NK-92 treated with Interleukin-12 subunit alpha and Interleukin-12 subunit beta, amount 100 ng/mL, for 24 hours (cell line): Measurements from ENCODE around the gene PLXND1.
"Not testable (repeated sequence)": the region's sequence is repeated elsewhere in the genome, so short reads cannot be mapped to it uniquely, and the experiment has no call there.

ENCODE experiments used
- DNase-seq: peaks from one replicate; lab custom pipeline; 2025; lab: John Stamatoyannopoulos, UW

The PLXND1 gene, protein sequence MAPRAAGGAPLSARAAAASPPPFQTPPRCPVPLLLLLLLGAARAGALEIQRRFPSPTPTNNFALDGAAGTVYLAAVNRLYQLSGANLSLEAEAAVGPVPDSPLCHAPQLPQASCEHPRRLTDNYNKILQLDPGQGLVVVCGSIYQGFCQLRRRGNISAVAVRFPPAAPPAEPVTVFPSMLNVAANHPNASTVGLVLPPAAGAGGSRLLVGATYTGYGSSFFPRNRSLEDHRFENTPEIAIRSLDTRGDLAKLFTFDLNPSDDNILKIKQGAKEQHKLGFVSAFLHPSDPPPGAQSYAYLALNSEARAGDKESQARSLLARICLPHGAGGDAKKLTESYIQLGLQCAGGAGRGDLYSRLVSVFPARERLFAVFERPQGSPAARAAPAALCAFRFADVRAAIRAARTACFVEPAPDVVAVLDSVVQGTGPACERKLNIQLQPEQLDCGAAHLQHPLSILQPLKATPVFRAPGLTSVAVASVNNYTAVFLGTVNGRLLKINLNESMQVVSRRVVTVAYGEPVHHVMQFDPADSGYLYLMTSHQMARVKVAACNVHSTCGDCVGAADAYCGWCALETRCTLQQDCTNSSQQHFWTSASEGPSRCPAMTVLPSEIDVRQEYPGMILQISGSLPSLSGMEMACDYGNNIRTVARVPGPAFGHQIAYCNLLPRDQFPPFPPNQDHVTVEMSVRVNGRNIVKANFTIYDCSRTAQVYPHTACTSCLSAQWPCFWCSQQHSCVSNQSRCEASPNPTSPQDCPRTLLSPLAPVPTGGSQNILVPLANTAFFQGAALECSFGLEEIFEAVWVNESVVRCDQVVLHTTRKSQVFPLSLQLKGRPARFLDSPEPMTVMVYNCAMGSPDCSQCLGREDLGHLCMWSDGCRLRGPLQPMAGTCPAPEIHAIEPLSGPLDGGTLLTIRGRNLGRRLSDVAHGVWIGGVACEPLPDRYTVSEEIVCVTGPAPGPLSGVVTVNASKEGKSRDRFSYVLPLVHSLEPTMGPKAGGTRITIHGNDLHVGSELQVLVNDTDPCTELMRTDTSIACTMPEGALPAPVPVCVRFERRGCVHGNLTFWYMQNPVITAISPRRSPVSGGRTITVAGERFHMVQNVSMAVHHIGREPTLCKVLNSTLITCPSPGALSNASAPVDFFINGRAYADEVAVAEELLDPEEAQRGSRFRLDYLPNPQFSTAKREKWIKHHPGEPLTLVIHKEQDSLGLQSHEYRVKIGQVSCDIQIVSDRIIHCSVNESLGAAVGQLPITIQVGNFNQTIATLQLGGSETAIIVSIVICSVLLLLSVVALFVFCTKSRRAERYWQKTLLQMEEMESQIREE (N-terminal part only)

GRCh38 chr3:129606636-129607390, at the start of gene PLXND1:
PLXND1 (minus strand) TSS chr3:129606676; CDS start chr3:129606639, 37 bp downstream.
- DNase-seq = no peak

- no peak for DNase-seq
Observed at GRCh38 chr3:129655291-129655700, 48.8 kb upstream of the PLXND1 start.

GRCh38 chr3:129654131-129654530, 47.7 kb upstream of the PLXND1 start:
- no peak for DNase-seq

DNA sequence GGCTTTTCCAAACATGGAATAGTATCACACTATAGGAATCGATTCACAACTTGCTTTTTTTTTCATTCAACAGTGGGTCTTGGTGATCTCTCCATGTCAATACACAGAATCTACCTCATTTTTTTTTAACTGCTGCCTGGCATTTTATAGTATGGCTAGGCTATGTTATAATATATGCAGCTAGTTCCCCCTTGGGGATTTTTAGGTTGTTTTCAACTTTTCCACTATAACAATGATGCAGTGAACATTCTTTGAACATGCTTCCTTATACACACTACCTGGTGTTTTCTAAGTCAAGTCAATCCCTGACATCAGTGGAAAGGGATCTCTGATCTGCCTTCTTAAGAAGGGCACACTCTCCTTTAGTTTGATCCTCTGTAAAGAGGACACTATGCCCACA, 46.5 kb upstream of the PLXND1 start:
- DNase-seq = no peak

DNA sequence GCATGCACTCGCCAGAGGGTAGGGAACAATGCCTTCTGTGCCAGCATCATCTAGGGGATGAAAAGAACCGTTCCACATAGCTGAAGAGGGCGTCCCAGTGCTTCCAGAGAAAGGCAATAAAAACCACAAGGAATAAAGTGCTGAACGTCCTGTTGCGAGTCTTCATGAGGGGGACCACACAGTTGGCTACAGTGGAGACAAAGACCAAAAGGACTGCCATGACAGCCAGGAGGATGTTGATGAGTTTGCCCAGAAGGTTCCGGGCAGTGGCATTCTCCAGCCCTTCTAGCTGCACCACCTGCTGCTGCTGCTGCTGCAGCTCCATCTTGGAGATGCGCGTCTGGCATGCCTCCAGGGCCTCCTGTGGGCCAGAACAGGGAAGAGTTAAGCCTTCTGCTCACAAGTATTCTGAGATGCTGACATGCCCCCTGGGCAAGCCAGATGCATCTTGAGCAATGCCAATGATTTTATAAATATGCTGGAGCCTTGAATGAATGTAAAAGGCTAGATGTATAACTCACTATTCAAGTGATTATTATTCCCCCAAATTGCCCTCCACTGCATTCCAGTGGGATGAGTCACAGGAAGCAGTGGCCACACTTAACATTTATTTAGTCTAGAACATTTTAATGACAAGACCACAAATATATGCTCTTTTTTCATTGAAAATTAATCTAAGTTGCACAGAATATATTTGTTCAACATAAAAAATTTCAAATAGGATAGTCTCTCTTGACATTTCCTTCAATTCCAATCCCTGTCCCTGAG, 45.1 kb upstream of the PLXND1 start:
- no peak for DNase-seq

GRCh38 chr3:129650256-129650872, 43.9 kb upstream of the PLXND1 start:
- DNase-seq = peak; percentile 29

DNA sequence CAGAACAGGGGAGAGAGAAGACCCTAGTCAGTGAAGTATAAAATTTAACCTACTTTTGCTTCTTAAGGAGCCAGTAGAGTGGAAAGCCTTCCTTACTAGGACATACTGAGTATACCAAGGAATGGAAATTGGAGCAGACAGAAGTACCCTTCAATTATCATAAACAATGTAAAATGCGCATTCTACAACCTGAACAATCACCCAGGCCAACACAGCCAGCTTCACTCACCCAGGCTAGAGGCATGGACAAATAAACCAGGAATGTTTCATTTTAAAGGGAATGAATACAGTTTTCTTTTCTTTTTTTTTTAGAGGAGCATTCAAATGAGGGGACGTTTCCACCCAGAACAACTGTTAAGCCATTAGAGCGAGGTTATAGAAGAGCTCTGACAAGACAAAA, 41.9 kb upstream of the PLXND1 start:
- DNase-seq = no peak

DNA sequence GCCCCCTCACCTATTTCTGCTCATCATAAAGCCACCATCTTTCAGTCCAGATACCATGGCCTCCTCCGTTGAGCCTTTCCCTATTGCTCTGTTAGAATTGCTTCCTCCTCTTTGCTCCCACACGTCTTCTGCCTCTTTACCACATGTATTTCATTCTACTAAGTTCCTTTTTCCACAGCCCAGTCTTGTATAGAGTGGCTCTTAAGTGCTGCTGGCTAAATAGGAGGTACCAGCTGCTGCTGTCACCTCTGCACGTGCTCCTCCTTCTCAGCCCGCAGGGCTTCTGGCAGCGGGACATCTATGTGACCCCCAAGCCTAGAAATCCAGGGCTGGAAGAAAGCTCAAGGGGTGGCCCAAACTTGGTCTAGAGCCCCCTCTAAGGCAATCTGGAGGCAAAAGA, 38.8 kb upstream of the PLXND1 start:
- DNase-seq = no peak

DNA sequence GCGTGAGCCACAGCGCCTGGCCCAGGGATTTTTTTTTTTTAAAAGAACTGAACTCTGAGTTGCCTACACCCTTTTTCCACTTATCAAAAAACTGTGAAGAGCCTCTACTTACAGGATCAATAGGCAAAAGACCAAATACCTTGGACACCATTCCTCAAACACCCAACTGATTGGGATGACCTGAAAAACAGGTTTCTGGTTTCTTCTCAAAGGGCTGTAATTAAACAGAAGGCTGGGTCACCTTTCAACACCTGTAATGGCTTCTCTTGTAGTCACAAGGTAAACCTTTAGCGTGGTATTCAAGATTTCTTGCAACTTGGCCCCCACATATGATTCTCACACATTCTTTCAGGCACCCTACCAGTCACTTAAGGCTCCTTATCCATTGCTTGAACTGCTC, 38.4 kb upstream of the PLXND1 start:
- no peak for DNase-seq

DNA sequence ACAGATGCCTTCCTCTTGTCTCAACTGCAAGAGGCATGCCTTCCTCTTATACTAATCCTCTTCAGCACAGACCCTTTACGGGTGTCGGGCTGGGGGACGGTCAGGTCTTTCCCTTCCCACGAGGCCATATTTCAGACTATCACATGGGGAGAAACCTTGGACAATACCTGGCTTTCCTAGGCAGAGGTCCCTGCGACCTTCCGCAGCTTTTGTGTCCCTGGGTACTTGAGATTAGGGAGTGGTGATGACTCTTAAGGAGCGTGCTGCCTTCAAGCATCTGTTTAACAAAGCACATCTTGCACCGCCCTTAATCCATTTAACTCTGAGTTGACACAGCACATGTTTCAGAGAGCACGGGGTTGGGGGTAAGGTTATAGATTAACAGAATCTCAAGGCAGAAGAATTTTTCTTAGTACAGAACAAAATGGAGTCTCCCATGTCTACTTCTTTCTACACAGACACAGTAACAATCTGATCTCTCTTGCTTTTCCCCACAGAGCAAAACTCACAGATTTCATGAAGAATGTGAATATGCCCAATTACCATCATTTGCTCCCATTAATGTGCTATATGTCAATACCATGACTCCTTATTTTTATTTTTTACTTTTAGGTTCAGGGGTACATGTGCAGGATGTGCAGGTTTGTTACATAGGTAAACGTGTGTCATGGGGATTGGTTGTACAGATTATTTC, 35.2 kb upstream of the PLXND1 start:
- not testable (repeated sequence) for DNase-seq

- not testable (repeated sequence) for DNase-seq
Observed at GRCh38 chr3:129640985-129641384, 34.5 kb upstream of the PLXND1 start.

GRCh38 chr3:129638481-129638880, 32.0 kb upstream of the PLXND1 start:
- DNase-seq = no peak

GRCh38 chr3:129636082-129636481, 29.6 kb upstream of the PLXND1 start:
- no peak for DNase-seq

DNA sequence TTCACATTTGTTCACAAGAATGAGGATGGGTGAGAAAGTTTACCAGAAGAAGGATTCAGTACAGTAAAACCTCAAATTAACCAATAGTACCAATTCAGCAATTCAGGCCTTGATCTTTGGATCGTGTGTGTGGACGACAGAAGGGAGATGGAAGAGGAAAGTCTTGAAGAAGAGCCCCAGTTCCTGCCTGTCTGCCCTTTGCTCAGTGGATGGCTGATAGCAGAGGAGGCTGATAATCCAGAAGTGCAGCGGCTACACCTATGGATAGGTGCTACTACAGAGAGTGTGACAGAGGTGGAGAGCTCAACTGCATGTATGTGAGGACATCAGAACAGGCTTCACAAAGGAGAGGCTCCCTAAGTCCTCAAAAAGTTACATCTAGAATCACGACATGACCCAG, 29.2 kb upstream of the PLXND1 start:
- no peak for DNase-seq

DNA sequence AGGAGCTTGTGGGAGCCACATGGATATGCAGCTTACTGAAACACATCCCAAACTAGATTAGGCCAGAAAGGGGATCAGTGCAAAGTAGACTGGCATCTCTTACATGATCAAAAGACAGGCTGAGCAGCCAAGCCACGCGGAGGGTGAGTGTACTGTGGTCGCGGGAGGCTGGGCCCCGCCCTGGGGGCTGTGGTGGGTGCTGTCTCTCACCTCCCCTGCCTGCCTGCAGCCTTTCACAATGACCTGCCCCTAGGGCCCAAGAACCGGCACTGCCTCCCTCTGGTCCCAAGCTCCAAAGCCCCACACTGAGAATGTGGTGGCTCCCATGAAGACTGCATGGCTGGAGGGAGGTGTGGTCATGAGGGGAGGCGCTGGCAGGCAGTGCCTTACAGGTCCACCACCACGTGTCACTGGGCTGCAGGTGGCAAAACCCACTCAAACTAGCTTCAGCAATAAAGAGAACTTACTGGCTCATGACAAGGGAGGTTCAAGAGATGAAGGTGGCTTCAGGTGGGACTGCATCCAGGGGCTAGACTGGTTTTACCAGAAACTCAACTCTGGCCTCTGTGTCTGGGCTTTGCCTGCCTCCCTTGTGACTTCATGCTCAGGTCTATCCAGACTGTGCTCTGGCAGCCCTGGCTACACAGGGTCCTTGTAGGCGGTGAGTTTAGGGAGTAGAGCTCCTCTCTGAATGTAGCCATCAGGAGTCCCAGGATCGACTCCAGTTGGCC, 27.4 kb upstream of the PLXND1 start:
- peak; percentile 42 for DNase-seq

DNA sequence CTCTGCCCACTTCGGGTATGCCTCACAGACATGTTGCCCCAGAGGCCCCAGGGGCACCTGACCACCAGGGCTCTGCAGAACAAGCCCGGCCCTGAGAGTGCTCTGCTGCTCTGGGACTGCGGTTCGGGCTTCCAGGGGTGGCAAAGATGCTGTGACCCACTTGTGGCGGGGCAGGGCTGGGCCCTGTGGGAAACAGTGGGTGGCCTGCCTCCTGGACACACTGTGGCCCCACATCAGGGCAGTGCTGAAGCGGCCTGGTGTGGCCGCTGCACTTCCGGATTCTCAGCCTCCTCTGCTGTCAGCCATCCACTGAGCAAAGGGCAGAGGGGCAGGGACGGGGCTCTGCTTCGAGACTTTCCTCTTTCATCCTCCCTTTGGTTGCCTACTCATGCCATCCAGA, 26.5 kb upstream of the PLXND1 start:
- DNase-seq = no peak

- DNase-seq = no peak
Observed at GRCh38 chr3:129632556-129632955, 26.1 kb upstream of the PLXND1 start.

GRCh38 chr3:129632056-129632455, 25.6 kb upstream of the PLXND1 start:
- DNase-seq = no peak

DNA sequence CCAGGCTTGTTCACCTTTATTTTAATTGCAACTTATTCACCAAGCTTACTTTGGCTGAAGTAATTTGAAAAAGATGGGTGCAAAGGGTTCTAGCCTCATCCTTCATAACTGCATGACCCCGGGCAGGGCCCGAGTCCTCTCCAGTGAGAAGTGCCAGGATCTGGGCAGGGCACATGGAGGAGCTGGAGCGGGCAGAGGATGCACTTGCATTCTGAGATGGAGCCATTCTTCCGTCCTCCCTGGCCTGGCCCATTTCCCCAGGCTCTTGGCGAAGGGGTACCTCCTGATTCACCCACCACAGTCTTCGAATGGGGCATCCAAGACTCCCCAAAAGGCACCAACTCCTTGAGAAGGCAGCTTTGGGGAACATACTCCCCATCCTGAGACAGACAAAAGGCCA, 22.5 kb upstream of the PLXND1 start:
- no peak for DNase-seq
